HG03442 (cell line): ENCODE measurements around the gene NR1D2.
"Not testable (repeated sequence)": the region's sequence is repeated elsewhere in the genome, so short reads cannot be mapped to it uniquely, and the experiment has no call there.

ENCODE experiments used
- ATAC-seq: cut with Tn5 transposase; IDR thresholded peaks from one replicate; pipeline ENCODE4 v1.9.1; 2021; ENCODE audit warnings: mild to moderate bottlenecking, moderate library complexity; ENCODE audit not compliant: unreplicated experiment

NR1D2 gene

DNA sequence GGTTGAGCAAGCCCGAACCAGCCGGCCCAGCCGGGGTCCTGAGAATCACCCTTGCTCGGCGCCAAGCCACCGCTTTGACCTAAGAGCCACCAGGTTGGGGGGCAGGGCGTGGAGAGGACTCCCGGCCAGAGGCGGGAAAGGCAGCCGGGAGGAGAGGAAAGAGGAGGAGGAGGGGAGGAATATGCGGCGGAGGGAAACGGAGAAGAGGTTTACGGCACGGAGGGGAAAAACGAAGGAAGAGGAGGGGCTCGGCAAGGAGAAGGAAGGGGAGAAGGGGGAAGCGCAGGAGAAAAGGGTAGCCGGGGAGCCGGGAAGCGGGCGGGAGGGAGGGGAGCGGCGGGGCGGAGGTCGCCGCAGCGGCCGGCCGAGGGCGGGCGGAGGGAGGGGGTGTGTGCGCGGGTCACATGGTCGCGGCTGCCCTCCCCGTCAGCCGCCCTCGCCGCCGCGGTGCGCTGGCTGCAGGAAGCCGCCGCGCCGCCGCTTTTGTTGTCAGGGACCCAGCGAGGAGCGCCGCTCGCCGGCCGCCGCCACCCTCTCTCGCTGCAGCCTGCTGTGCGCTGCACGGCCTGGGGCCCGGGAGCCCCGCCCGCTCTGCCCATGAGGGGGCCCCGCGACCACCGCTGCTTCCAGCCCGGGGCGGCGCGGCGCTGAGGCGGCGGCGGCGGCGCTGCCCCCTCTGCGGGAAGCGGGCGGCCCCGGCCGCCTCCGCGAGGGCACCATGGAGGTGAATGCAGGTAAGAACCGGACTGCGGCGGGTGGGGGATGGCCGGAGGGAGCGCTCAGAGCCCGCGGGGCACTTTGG is at the start of gene NR1D2:
Gene NR1D2, plus strand, starts transcription at position 426 of the 802 bp plus-strand sequence. Its CDS starts 293 bp downstream, at position 719.
- ATAC-seq, result peak; percentile 51

DNA sequence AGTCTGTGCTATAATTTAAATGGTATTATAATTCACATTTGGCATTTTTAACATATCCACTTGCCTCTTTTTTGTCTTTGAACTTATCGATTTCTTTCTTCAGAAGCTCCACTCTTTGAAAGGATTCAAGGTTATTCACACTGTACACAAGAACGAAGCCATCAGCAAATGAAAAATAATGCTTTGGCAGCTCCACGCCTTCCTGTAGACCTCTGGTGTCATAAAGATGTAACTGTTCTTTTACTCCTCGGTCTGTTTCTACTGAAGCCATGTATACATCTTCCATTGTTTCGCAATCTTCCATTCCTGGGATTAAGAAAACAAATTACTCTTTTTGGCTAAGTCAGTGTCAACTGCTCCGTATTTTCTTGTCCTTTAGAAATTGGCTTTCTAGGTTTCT is 44.3 kb upstream of the NR1D2 start:
- no peak for ATAC-seq

DNA sequence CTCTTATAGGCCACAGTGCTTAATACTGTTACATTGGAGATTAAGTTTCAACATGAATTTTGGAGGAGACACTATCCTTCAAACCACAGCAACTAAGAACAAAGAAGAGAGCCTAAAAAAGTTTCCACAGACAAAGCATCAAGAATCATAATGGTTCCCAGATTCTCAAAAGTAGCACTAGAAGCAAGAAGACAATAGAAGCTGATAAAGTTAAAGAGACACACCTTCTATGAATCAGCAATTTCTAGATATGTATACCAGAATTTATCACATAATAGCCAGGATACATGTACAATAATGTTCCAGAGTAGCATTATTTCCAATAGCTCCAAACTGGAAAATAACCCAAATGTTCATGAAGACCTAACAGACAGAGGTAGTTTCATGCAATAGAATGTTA is 40.5 kb upstream of the NR1D2 start:
- no peak for ATAC-seq

DNA sequence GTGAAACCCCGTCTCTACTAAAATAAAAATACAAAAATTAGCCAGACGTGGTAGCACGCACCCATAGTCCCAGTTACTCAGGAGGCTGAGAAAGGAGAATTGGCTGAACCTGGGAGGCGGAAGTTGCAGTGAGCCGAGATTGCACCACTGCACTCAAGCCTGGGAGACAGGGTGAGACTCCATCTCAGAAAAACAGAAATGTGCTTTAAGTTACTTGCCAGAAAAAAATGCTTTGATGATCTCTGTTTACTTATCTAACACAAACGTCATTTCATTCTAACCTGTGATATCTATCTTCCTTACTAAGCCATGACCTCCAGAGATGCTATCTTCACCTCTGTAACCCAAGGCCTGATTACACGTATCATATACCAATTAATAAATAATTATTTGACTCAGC is 35.7 kb upstream of the NR1D2 start:
- ATAC-seq, result no peak

DNA sequence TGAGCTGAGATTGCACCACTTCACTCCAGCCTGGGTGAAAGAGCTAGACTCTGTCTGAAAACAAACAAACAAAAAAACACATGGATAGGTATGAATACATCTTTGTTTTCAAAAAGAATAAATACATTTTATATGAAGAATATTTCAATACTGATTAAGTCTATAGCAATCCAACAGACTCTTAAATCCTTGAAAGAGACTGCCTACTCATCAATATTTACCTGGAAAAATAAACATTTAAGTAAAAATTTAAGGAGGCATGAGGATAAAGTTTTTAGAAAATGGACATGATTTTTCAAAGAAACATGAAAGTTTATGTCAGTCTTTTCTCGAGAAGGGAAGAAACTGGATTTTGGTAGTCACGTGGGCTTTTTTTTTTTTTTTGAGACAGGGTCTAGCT is 33.7 kb upstream of the NR1D2 start:
- no peak for ATAC-seq

DNA sequence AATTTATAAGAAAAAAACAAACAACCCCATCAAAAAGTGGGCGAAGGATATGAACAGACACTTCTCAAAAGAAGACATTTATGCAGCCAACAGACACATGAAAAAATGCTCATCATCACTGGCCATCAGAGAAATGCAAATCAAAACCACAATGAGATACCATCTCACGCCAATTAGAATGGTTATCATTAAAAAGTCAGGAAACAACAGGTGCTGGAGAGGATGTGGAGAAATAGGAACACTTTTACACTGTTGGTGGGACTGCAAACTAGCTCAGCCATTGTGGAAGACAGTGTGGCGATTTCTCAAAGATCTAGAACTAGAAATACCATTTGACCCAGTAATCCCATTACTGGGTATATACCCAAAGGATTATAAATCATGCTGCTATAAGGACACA is 32.8 kb upstream of the NR1D2 start:
- ATAC-seq, result not testable (repeated sequence)

DNA sequence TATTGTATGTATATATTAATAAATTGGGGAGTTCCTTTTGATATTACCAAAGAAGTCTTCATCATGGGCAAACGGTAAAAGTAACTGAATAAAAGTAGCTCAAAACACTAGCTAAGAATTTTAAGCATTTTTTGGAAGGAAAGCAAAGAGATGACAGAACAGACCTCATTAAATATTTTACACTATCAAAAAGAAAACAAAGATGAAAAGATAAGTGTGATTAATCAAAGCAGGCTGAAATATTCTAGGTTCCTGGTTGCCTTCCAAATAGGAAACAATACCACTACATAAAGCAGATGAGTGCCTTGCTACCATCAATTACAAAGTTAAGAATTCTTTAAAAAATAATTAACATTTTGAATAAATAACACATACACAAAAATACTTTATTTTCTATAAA is 31.9 kb upstream of the NR1D2 start:
- ATAC-seq, result no peak

DNA sequence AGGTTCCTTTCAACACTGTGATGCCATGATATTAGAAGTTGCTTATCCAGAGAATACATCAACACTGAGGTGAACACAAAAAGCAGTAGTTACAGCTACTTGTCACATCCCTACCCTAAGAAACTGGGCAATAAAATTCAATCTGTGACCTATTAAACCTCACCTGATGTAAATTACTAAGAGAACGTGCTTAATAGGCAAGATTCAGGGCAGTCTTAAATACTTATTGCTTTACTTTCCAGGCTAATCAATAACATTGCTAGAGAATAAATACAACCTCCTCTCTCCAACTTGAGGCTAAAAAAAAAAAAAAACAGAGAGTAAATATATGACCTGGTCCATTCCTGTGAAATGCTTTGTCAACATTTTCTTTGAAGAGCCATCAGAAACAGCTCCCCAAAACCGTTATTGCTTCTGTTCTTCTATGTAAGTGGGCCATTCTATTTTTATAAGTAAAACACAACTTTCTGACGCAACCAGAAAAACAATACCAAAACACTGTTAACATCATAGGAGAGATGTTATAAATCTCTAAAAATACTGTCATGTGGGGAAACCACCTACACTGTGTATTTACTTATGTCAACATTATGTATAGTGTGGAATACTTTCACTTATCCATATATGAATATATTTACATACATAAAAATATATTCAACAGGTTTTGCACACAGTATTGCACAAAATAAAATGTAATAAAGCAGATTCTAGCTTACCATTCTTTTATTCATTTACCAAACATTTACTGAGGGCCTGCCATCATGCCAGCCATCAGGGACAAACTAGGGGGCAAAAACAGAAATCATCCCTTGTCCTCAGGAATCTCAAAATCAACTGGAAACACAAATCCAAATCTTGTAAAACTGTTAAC is 31.0 kb upstream of the NR1D2 start:
- ATAC-seq, result no peak

DNA sequence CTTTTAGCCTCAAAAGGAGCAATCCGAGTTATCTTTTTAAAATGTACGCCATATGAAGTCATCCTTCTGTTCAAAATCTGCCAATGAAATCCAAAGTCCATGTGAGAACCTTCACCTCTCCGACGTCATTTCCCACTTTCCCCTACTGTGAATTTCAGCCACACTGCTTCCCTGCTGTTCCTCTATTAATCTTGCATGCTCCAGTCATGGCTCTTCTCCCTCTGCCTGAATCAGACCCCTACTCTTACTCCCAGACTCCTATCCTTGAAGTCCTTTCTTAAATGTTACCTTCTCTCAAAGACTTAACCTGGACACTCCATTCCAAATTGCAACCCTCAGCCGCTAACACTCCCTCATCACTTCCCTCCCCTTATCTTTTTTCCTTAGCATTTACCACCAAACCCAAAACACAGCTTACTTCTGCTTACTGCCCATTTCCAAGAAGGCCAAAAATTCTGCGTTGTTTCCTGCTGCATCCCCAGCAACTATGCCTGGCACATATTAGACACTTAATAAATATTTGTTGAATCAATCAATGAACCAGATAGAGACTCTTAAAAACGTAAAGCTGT is 29.5 kb upstream of the NR1D2 start:
- ATAC-seq, result no peak

DNA sequence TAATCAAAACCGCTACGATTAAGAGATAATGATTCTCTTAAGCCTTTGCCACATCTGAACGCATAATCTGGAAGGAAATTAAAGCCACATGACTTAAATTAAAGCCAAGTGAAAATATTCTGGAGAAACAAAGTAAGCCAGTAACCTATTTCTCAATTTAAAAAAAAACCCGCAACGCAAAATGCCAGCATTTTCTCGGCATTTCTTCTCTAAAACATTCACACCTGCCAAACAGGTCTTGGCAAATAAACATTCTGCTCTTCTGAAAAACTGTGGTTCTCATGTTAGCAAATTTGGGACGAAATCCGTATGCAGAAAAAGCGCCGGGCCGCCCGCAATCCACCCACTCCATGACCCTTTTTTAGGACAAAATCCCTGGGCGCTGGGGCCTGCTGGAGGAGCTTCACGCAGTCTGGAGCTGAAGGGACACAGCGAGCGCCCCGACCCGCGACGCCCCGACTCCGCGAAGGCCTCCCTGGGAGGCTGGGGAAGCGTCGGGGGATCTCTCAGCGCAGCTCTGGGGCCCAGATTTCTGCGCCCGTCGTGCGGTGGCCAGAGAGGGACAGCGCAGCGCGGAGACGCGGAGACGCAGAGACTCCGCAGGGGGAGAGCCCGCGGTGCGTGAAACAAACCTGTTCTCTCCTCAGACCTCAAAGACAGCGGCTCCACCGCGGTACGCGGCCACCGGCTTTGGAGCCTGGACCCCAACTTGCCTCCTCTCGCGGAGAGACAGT is 28.8 kb upstream of the NR1D2 start:
- peak; percentile 41 for ATAC-seq

DNA sequence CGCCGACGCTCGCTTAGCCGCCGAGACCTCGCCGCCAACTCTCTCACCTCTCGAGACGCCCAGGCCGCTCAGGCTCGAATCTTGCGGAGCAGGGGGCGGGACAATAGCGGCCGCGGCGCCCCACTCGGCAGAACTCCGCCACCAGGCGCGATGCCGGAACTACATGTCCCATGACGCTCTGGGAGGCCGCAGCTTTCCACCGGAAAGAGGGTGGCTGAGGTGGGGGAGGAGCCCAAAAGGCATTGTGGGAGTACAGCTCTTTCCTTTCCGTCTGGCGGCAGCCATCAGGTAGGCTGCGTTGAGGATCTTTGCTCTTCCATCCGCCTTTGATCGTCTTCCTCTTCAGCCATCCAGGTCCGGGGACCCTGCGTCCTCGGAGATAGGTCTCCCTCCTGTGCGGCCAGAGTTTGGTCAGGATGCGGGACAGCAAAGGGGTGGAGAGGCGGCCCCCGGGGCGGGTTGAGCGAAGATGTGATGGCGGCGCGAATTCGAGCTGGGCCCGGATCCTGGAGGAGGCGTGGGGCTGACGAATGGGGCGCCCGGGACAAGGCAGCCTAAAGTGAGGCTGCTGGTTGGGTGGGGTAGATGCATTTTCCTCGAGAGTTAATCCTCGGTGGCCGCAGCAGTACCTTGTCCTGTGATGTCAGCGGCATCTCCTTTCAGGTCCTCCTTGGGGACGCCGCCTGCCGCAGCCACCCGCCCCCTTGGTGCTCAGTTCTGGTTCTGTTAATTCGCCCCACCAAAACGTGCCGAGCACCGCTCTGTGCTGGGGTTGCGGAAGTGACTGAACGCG is 28.0 kb upstream of the NR1D2 start, which contains the start of the genes NKIRAS1 and RPL15:
Gene NKIRAS1, minus strand, starts transcription at position 105 of the 793 bp plus-strand sequence. CDS start 6,086 bp downstream, outside the sequence.
Gene RPL15, plus strand, starts transcription at position 247 of the 793 bp plus-strand sequence. CDS start 728 bp downstream, outside the sequence.
- ATAC-seq, result peak; percentile 91

DNA sequence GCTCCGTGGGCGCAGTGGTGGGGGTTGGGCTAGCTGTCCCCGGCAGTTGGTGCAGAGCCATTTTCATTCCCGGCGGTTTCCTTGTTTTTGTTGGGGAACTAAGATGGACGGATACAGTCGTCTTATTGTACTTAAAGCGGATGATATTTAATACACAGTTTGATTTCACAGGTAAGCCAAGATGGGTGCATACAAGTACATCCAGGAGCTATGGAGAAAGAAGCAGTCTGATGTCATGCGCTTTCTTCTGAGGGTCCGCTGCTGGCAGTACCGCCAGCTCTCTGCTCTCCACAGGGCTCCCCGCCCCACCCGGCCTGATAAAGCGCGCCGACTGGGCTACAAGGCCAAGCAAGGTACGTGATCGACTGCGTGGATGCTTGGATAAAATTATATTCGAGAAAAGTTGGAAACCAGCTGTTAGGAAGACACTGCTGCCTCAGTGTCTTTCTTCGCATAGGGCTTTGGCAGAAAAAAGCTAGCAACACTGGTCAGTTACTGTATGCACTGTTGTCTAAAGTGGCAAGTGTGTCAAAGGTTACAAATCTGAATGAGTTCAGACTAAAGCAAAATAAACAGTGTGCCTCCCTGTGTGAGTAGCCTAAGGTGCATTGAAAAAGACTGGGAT is 27.3 kb upstream of the NR1D2 start:
- not testable (repeated sequence) for ATAC-seq

DNA sequence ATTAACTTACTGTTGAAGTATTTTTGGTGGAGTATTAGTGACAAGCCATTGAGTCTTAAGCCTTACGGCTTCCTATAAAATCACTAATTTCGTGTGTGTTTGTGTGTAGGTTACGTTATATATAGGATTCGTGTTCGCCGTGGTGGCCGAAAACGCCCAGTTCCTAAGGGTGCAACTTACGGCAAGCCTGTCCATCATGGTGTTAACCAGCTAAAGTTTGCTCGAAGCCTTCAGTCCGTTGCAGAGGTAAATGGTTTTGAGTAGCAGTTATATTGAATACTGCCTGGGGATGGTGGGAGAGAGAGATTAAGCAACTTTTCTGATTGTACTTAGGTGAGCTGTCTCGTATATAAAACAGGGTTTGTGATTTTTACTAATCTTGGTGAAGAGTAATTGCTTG is 26.8 kb upstream of the NR1D2 start:
- not testable (repeated sequence) for ATAC-seq

DNA sequence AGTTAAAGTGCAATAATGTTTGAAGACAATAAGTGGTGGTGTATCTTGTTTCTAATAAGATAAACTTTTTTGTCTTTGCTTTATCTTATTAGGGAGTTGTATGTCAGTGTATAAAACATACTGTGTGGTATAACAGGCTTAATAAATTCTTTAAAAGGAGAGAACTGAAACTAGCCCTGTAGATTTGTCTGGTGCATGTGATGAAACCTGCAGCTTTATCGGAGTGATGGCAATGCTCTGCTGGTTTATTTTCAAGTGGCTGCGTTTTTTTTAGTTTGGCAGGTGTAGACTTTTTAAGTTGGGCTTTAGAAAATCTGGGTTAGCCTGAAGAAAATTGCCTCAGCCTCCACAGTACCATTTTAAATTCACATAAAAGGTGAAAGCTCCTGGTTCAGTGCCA is 25.5 kb upstream of the NR1D2 start:
- no peak for ATAC-seq

DNA sequence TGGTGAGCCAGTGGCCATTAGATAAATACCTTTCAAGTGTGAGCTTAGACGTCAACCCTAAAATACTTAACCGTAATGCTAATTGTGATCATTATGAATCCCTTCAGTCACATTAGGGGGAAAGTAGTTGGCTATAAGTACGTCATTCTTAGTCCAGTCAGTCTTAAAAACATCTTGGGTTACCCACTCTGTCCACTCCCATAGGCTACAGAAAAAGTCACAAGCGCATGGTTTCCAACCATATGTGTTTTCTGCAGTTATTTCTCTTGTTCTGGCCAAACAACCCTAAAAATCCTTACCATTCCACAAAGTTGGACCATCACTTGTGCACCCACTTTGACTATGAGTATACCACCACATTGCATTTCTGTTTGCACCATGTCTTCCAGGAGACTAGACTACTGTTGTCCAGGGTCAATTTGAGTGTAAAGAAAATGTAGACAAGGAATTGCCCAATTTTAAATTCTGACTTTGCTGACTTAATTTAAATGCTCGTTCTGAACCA is 24.9 kb upstream of the NR1D2 start:
- no peak for ATAC-seq

DNA sequence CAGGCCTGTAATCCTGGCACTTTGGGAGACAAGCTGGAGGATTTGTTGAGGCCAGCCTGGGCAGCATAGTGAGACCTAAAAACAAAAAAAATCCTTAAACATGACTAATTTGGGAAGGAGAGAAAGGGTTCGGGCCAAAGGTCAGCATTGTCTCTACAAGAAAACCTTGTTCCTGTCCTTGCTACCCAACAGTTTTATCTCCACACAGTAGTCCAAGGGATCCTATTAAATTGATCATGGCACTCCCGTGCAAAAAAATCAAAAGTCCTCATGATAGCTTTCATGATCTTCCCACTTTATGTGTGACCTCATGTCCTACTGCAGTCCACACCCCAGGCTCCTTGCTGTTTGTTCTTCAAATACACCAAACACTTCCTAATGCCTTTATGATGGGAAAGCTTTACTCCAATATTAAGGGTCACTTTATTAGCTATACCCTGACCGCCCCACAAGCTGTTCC is 24.0 kb upstream of the NR1D2 start:
- ATAC-seq, result no peak

DNA sequence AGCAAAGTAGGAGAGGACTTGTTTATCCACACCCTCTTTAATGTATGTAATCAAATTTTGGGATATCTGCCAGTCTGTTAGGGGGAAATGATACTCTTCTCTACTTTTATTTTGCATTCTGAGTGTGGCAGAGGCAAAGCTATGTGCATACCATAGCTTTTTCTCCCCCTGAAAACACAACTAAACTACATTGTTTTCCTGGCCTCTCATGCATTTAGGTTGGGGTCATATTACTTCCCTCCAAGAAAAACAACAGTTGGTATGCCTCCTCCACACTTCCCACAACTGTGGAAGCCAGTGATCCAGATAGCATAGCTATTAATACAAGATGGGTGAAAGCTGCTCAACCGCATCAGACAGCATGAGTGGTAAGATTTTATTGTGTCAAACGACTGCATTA is 21.3 kb upstream of the NR1D2 start:
- ATAC-seq, result no peak

DNA sequence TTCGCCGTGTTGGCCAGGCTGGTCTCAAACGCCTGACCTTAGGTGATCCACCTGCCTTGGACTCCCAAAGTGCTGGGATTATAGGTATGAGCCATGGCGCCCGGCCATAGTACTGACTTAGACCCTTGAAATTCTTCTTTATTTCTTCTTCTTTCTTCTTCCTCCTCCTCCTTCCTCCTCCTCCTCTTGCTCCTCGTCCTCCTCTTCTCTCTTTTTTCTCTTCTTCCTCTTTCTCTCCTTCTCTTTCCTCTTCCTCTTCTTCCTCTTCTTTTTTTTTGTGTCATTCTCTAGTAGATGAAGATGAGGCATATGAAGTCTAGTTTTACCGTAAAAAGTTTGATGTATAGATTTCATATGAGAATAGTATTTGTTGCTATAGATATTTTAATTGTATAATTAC is 18.8 kb upstream of the NR1D2 start:
- ATAC-seq, result no peak

DNA sequence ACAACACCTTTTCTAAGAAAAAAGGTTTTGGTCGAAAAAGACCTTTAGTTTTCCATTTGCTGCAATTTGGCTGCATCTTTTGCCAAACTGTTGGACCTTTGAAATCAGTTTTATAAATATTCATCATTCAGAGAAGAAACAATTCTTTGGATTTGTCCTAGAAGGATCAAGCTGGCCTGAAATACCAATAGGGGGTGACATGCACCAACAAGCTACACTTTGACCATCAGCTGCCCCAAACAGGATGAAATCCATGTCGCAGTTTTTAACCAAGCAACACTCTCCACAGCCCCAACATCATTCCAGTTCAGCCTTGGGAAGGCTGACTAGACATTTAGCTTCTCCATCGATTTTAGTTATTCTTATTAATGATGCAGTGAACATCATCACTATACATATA is 18.4 kb upstream of the NR1D2 start:
- ATAC-seq, result no peak
